NCI-H187 treated with DMSO at 0.1 percent for 48 hours (cell line): ENCODE data around the gene ZNF549.

Experiments
- DNase-seq: peaks from one replicate; lab custom pipeline; 2025; lab: John Stamatoyannopoulos, UW

The ZNF549 gene

GRCh38 chr19:57566396-57567265, 39.5 kb downstream of the ZNF549 start:
- no peak for DNase-seq

DNA sequence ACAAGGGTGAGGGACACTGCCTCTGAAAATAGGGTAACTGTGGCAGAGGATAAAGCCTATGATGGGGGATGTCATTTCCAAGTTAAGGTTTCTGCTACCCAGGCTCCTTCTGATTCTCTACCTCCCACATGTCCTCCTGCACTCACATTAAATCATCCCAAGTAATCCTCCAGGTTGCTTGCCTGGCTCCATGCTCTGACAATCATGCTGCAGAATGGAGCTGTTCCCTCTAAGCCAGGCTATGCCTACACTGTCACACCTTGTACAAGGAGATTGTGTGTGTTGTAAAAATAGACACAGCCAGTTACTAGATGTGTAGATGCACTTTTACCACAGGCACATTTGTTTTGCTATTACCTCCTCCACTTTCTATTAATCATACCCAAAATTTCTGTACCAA, 43.6 kb downstream of the ZNF549 start:
- DNase-seq: no peak

DNA sequence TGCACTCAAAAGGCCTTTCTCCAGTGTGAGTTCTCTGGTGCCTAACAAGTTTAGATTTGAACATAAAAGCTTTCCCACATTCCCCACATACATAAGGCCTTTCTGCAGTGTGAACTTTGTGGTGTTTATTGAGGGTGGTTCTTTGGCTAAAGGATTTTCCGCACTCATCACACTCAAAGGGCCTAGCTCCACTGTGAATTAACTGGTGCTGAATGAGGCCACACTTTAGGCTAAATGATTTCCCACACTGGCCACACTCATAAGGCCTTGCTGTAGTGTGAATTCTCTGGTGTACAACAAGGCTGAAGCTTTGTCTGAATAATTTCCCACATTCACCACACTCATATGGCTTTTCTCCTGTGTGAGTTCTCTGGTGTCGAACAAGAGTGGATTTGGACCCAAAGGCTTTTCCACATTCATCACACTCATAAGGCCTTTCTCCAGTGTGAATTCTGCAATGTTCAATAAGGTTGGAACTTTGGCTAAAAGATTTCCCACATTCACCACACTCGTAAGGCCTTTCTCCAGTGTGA, 45.3 kb downstream of the ZNF549 start:
- no peak for DNase-seq

GRCh38 chr19:57576661-57577060, 49.5 kb downstream of the ZNF549 start:
- no peak for DNase-seq

- peak; percentile 87 for DNase-seq
Measured at GRCh38 chr19:57578487-57579205, 51.5 kb downstream of the ZNF549 start, which contains the start of gene ZNF416. Gene ZNF416 (minus strand): TSS chr19:57578911. CDS start chr19:57578704, 207 bp downstream.

GRCh38 chr19:57583104-57583520, 56.0 kb downstream of the ZNF549 start:
- no peak for DNase-seq

GRCh38 chr19:57583521-57584416, 56.6 kb downstream of the ZNF549 start, which contains the start of gene ZIK1:
Gene ZIK1 (plus strand): TSS chr19:57584145. CDS start chr19:57584357, 212 bp downstream.
- peak; percentile 57 for DNase-seq

GRCh38 chr19:57587529-57587928, 60.4 kb downstream of the ZNF549 start:
- no peak for DNase-seq

- no peak for DNase-seq
Measured at GRCh38 chr19:57599377-57599760, 72.2 kb downstream of the ZNF549 start.

DNA sequence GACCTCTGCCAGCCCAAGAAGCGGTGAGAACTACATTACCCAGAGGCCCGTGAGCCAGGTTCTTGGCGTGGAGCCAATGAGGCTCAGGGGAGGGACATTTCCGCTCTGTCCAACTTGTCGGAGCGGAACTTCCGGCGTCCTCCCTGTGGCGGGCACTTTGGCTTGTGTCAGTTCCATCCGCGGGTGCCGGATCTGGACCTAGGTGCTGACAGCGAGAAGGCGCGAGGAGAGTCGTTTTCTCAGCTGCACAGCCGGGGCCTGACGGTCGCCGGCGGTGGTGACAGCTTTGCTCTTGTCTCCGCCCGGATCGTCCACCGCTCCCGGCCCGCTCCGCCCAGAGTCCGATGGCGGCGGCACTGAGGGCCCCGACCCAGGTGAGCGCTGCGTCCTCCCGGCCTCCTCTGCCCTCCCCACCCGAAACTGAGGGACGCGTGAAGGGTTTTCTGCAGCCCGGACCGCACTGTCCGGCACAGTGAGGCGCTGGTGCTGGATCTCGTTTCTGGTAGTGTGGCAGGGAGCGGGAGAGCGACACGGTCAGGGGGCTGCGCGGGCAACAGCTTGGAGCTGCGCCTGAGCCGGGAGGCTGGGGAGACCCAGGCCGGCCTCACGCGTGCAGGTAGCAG, 72.7 kb downstream of the ZNF549 start, which contains the start of gene ZNF530:
Gene ZNF530, plus strand, starts transcription at position 125 of the 623 bp plus-strand sequence. CDS start 4,461 bp downstream, outside the sequence.
- peak; percentile 22 for DNase-seq

DNA sequence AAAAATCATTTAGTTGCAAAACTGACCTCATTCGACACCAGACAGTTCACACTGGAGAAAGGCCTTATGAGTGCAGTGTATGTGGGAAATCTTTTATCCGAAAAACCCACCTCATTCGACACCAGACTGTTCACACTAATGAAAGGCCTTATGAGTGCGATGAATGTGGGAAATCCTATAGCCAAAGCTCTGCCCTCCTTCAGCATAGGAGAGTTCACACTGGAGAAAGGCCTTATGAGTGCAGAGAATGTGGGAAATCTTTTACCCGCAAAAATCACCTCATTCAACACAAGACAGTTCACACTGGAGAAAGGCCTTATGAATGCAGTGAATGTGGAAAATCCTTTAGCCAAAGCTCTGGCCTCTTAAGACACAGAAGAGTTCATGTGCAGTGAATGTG, 79.8 kb downstream of the ZNF549 start:
- DNase-seq: no peak
